ENCODE data around the gene MYO5B. TPM values are rescaled to one million over a fixed set of nuclear protein-coding genes. Genes with fewer than 3 reads are reported as not detected.

The MYO5B gene
- total RNA-seq, 2 experiments from 2014 or later: not detected

DNA sequence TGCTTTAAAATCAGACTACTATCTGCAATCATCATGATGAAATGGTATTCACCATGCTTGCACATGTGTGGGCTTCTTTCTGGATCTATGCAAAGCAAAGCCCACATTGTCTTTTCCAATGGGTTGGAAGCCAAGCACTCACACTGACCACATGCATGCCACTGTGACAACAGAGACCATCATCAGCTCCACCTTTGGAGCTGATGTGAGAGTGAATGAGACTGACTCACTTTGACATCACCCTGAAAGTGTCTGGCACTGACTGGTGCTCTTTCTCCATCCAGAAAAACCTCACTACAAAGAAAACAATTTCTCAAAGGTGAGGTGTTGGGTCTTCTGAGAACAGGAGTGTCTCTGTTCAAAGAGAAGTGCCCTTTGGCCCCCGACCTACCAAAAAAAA, 4.7 kb downstream of the MYO5B start:
- intact Hi-C loops (cut with micrococcal nuclease; ENCODE audit: unreplicated experiment): no loop called here
- Histone ChIP-seq H4K20me1 (ENCODE audit: insufficient read depth, low read length) (no peaks in the 10 kb centered on the region), H3K4me1 (ENCODE audit: insufficient read depth, low read length, poor library complexity, severe bottlenecking) (no peaks in the 10 kb centered on the region), H3K4me3 (ENCODE audit: low read depth, low read length, poor library complexity, severe bottlenecking) (no peak overlapping the region), H3K79me2 (ENCODE audit: insufficient read depth, low read depth, low read length) (no peaks in the 10 kb centered on the region), H3K36me3 (ENCODE audit: insufficient read depth, low read length) (no peaks in the 10 kb centered on the region), H3K27ac (ENCODE audit: low read depth, low read length, poor library complexity, severe bottlenecking) (no peak overlapping the region), H3K9me2 (ENCODE audit: insufficient read depth, low read length) (no peaks in the 10 kb centered on the region), H3K4me2 (ENCODE audit: low read length) (no peak overlapping the region), H3K9me3 (ENCODE audit: low read length) (no peaks in the 10 kb centered on the region), H2AFZ (ENCODE audit: low read length) (no peak overlapping the region)
- TF ChIP-seq, protein P1, sequence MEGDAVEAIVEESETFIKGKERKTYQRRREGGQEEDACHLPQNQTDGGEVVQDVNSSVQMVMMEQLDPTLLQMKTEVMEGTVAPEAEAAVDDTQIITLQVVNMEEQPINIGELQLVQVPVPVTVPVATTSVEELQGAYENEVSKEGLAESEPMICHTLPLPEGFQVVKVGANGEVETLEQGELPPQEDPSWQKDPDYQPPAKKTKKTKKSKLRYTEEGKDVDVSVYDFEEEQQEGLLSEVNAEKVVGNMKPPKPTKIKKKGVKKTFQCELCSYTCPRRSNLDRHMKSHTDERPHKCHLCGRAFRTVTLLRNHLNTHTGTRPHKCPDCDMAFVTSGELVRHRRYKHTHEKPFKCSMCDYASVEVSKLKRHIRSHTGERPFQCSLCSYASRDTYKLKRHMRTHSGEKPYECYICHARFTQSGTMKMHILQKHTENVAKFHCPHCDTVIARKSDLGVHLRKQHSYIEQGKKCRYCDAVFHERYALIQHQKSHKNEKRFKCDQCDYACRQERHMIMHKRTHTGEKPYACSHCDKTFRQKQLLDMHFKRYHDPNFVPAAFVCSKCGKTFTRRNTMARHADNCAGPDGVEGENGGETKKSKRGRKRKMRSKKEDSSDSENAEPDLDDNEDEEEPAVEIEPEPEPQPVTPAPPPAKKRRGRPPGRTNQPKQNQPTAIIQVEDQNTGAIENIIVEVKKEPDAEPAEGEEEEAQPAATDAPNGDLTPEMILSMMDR (conservative IDR thresholded peaks at IDR 0.05; ENCODE audit: low read length): no peak
- TF ChIP-seq EZH2phosphoT487 (IDR thresholded peaks at IDR 0.05; ENCODE audit: borderline replicate concordance, low read depth, low read length): no peak
- ChIA-PET POLR2A (no interaction called here), CTCF (ENCODE audit: unreplicated experiment) (no interaction called here)
- no peak for DNase-seq (ENCODE audit: low spot score)
- BruUV-seq (replicated peaks): no TSS peak

DNA sequence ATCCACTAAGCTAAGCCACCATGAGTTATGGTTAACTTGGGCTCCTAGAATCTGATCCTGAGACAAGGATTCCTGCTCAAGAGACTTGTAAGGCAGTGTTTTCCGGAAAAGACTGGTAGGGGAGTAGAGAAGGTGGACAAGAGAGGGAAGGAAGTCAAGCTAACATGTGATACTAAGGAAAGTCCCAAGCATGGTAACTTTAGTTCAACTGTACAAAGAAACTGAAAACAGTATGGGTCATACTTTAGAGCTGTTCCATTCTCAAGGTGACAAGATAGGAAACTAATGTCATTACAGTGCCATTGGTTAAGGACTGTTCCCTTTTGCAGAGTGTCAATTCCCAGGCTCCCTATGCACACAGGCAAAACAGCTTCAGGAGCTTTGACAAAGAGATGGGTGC, 5.8 kb downstream of the MYO5B start:
- Histone ChIP-seq H4K20me1 (ENCODE audit: insufficient read depth, low read length) (no peaks in the 10 kb centered on the region), H3K4me3 (ENCODE audit: low read depth, low read length, poor library complexity, severe bottlenecking) (no peak overlapping the region), H3K4me1 (ENCODE audit: insufficient read depth, low read length, poor library complexity, severe bottlenecking) (no peaks in the 10 kb centered on the region), H2AFZ (ENCODE audit: low read length) (no peak overlapping the region), H3K27ac (ENCODE audit: low read depth, low read length, poor library complexity, severe bottlenecking) (no peak overlapping the region), H3K36me3 (ENCODE audit: insufficient read depth, low read length) (no peaks in the 10 kb centered on the region), H3K79me2 (ENCODE audit: insufficient read depth, low read depth, low read length) (no peaks in the 10 kb centered on the region), H3K4me2 (ENCODE audit: low read length) (no peak overlapping the region), H3K9me2 (ENCODE audit: insufficient read depth, low read length) (no peaks in the 10 kb centered on the region), H3K9me3 (ENCODE audit: low read length) (no peaks in the 10 kb centered on the region)
- no peak for DNase-seq (ENCODE audit: low spot score)
- CTCF ChIA-PET (ENCODE audit: unreplicated experiment): no interaction called here
- intact Hi-C loops (cut with micrococcal nuclease; ENCODE audit: unreplicated experiment): no loop called here
- BruUV-seq (replicated peaks): no TSS peak
- POLR2A ChIA-PET: interaction anchor here (0.6 kb wide), 1 partner anchor 522 kb away, joined by 3 read pairs; no protein-coding TSS in a partner anchor
- TF ChIP-seq EZH2phosphoT487 (IDR thresholded peaks at IDR 0.05; ENCODE audit: borderline replicate concordance, low read depth, low read length): no peak
- TF ChIP-seq, protein P1 (conservative IDR thresholded peaks at IDR 0.05; ENCODE audit: low read length): no peak

DNA sequence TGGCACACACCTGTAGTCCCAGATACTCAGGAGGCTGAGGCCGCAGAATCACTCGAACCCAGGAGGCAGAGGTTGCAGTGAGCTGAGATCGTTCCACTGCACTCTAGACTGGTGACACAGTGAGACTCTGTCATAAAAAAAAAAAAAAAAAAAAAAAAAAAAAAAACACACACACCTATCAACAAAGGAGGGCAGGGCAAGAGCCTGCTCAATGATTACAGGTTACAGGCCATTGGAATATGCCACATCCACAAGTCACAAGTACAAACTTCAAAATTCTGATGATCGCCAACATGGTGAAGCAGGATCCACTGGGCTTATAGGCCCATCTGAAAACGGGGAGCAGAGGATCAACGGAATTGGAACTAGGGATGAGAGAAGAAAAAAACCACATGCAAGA, 6.3 kb downstream of the MYO5B start:
- Histone ChIP-seq H3K4me3 (ENCODE audit: low read depth, low read length, poor library complexity, severe bottlenecking) (no peak overlapping the region), H2AFZ (ENCODE audit: low read length) (no peak overlapping the region), H3K36me3 (ENCODE audit: insufficient read depth, low read length) (no peaks in the 10 kb centered on the region), H3K9me3 (ENCODE audit: low read length) (no peaks in the 10 kb centered on the region), H3K4me1 (ENCODE audit: insufficient read depth, low read length, poor library complexity, severe bottlenecking) (no peaks in the 10 kb centered on the region), H3K79me2 (ENCODE audit: insufficient read depth, low read depth, low read length) (no peaks in the 10 kb centered on the region), H3K9me2 (ENCODE audit: insufficient read depth, low read length) (no peaks in the 10 kb centered on the region), H4K20me1 (ENCODE audit: insufficient read depth, low read length) (no peaks in the 10 kb centered on the region), H3K4me2 (ENCODE audit: low read length) (no peak overlapping the region), H3K27ac (ENCODE audit: low read depth, low read length, poor library complexity, severe bottlenecking) (no peak overlapping the region)
- POLR2A ChIA-PET: no interaction called here
- TF ChIP-seq, protein P1 (conservative IDR thresholded peaks at IDR 0.05; ENCODE audit: low read length): no peak
- no peak for TF ChIP-seq EZH2phosphoT487 (IDR thresholded peaks at IDR 0.05; ENCODE audit: borderline replicate concordance, low read depth, low read length)
- no peak for DNase-seq (ENCODE audit: low spot score)
- CTCF ChIA-PET (ENCODE audit: unreplicated experiment): no interaction called here
- BruUV-seq (replicated peaks): no TSS peak
- intact Hi-C loops (cut with micrococcal nuclease; ENCODE audit: unreplicated experiment): no loop called here
